Adrenal gland (tissue), 12 donors: ENCODE measurements around the gene FUT6. TPM values are rescaled to one million over a fixed set of nuclear protein-coding genes. Genes with fewer than 3 reads are reported as not detected.

Experiments
- DNase-seq, 7 donors: peaks; one replicate each; pipeline ENCODE4 v3.0.0-alpha.2; 2019 to 2020
- H3K27ac ChIP-seq, 5 donors: fragments of 200-600 bp; sonication (generic) in 4 of 5; 1 replicate in 3 of 5; 2 replicates in 2 of 5; pipeline versions ENCODE4 v1.5.1 to v1.8.0; 2016 to 2020; ENCODE audit warnings: mild to moderate bottlenecking in 1 of 5
- H3K27me3 ChIP-seq: fragments of 200-600 bp; 2 replicates; pipeline ENCODE4 v1.8.0; 2021
- H3K36me3 ChIP-seq, 2 donors: fragments of 200-600 bp; replicated peaks in 1 of 2; 1 replicate in 1 of 2; 2 replicates in 1 of 2; pipeline versions ENCODE4 v1.5.1 to v1.8.0; 2018 to 2022
- H3K4me1 ChIP-seq, 2 donors: fragments of 200-600 bp; replicated peaks in 1 of 2; 1 replicate in 1 of 2; 2 replicates in 1 of 2; pipeline versions ENCODE4 v1.5.1 to v1.8.0; 2018 to 2021
- H3K4me3 ChIP-seq, 4 donors: fragments of 200-600 bp; sonication (generic) in 3 of 4; one replicate each; pipeline ENCODE4 v1.5.1; 2016 to 2018
- H3K9me3 ChIP-seq, 3 donors: fragments of 200-600 bp; sonication (generic) in 1 of 3; replicated peaks in 1 of 3; 1 replicate in 2 of 3; 2 replicates in 1 of 3; pipeline versions ENCODE4 v1.5.1 to v1.8.0; 2016 to 2021
- POLR2A ChIP-seq, 2 donors: fragments of 450-650 bp; IDR thresholded peaks; one replicate each; pipeline ENCODE4 v1.6.1; 2017; ENCODE audit warnings: antibody characterized with exemption in 2 of 2, mild to moderate bottlenecking in 2 of 2, moderate library complexity in 1 of 2
- WGBS, 4 donors: extraction: QIAGEN DNeasy Blood & Tissue Kit in 2 of 4; methylation state at CpG; one replicate each; pipeline versions ENCODE4 v1.1.5 to v1.1.7; 2013 to 2017; 5-methylcytosine and 5-hydroxymethylcytosine counted together
- intact Hi-C, 2 donors: fragments of 100-400 bp; cut with DNase I; formaldehyde crosslinking; loops; one replicate each; pipeline versions ENCODE4 v1.14.1 to v1.15.0; 2022 to 2023
- polyA plus RNA-seq, 3 donors: library from polyadenylated mRNA; stranded (reverse); fragments of 200-250 nt in 2 of 3; fragments of 350-450 nt in 1 of 3; fragmentation: Illumina TruSeq in 1 of 3; extraction: RNeasy Lipid Tissue Mini Kit (QIAGEN cat#74804) in 1 of 3; gene quantifications; one replicate each; pipeline ENCODE4 v1.2.3, GENCODE V29; 2013 to 2014
- total RNA-seq, 9 donors: library from RNA; depleted of rRNA in 4 of 9; stranded (reverse); fragments of >200 nt in 4 of 9; fragments of 120-200 nt in 1 of 9; fragmentation: NEBNext Ultra II Directional in 1 of 9; extraction: Animal tissue kit (Norgen Biotek cat#: 25700) in 1 of 9; gene quantifications; one replicate each; pipeline versions ENCODE4 v1.1.0 to v1.2.4, GENCODE V29; 2013 to 2023
- TF ChIP-seq, protein P1 (sequence below), 6 experiments: fragments of 450-650 bp in 4 of 6; fragments of 200-600 bp in 2 of 6; sonication (generic) in 1 of 6; IDR thresholded peaks; 1 replicate in 5 of 6; 2 replicates in 1 of 6; pipeline versions ENCODE4 v1.5.1 to v1.8.0; 2016 to 2021; ENCODE audit warnings: antibody characterized with exemption in 6 of 6, mild to moderate bottlenecking in 2 of 6, moderate library complexity in 1 of 6
- donor health status: healthy with polysubstance abuse.
- donor health status: Bipolar disorder and iron deficiency.
- donor health status: DM: yes; HTN: yes; CAD: no.
- donor health status: DM: no; HTN: no; CAD: no.
- donor health status: DM: no; HTN: no; CAD: no.
- donor health status: DM: yes; HTN: yes; CAD: no.

FUT6 gene
- total and polyA plus RNA-seq, 12 donors, result 0.03 TPM; not detected in 11

DNA sequence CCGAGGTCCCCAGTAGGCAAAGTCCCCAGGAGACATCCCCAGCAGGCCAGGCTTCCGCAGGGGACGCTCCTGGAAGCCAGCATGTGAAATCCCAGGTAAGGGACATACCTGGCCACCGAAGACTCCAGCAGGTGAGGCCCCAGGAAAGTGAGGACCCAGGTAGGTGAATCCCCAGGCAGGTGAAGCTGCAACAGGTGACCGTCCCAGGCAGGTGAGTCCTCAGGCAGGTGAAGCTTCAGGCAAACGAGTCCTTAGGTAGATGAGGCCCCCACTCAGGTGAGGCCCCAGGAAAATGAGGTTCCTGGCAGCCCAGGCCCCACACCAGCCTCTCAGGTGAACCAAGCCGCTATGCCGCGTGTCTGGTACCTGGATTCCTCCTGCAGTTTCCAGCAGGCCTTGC is 8.3 kb downstream of the FUT6 start:
- Histone ChIP-seq H3K36me3 (no peaks in the 10 kb centered on the region), H3K9me3 (no peaks in the 10 kb centered on the region), H3K27ac (no peak overlapping the region), H3K27me3 (no peaks in the 10 kb centered on the region), H3K4me3 (no peak overlapping the region), H3K4me1 (peaks cover 14 to 18% of the 10 kb centered on the region in 2 donors)
- no peak for DNase-seq
- TF ChIP-seq POLR2A (IDR thresholded peaks at IDR 0.05), result no peak
- TF ChIP-seq, protein P1, sequence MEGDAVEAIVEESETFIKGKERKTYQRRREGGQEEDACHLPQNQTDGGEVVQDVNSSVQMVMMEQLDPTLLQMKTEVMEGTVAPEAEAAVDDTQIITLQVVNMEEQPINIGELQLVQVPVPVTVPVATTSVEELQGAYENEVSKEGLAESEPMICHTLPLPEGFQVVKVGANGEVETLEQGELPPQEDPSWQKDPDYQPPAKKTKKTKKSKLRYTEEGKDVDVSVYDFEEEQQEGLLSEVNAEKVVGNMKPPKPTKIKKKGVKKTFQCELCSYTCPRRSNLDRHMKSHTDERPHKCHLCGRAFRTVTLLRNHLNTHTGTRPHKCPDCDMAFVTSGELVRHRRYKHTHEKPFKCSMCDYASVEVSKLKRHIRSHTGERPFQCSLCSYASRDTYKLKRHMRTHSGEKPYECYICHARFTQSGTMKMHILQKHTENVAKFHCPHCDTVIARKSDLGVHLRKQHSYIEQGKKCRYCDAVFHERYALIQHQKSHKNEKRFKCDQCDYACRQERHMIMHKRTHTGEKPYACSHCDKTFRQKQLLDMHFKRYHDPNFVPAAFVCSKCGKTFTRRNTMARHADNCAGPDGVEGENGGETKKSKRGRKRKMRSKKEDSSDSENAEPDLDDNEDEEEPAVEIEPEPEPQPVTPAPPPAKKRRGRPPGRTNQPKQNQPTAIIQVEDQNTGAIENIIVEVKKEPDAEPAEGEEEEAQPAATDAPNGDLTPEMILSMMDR (IDR thresholded peaks at IDR 0.05), result no peak
- intact Hi-C loops, result no loop called here
- 83 to 96% (median 90%) methylated on average over 2 to 9 of the region's 9 CpGs for WGBS, 4 donors

DNA sequence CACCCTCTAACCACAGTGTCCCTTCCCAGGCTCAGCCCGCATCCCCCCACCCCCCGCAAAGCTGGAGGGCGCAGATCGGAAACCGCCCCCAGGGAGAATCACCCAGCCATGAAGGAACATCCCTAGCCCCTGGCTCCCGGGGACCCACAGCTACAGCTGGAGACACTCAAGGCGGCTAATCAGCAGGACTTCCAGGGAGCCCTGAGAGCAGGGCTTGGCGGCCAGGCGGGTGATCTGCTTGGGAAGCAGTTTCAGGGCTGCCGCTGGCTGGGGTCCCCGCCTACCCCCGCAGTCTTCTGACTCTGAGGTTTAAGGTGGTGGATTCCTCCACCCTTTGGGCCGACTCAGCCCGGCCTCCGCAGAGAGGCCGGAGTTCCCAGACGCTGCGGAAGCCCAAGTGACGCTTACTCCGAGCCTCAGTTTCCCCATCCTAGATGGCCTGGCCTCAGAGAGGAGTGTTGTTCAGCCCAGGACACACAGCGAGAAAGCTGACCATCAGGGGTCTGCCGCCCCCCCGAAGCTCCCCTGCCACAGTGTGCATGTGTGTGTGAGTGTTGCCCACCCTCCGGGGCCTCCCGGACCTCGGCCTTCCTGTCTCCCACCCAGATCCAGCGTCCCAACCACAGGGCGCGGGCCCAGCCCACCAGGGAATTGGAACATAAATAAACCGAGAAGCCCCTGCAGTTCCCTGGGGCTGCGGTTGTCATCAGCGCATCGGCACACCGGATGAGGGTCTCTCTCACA is 9.8 kb downstream of the FUT6 start:
- DNase-seq, result no peak
- H3K27me3 ChIP-seq, result no peaks in the 10 kb centered on the region
- 57 to 82% (median 64%) methylated on average over 14 to 34 of the region's 34 CpGs for WGBS, 4 donors
- peaks cover 14 to 18% of the 10 kb centered on the region in 2 donors for H3K4me1 ChIP-seq
- no peaks in the 10 kb centered on the region for H3K9me3 ChIP-seq
- H3K36me3 ChIP-seq, result no peaks in the 10 kb centered on the region
- TF ChIP-seq, protein P1 (IDR thresholded peaks at IDR 0.05), result no peak
- TF ChIP-seq POLR2A (IDR thresholded peaks at IDR 0.05), result no peak
- H3K27ac ChIP-seq, result no peak overlapping the region
- no peak overlapping the region for H3K4me3 ChIP-seq
- intact Hi-C loops, result no loop called here

DNA sequence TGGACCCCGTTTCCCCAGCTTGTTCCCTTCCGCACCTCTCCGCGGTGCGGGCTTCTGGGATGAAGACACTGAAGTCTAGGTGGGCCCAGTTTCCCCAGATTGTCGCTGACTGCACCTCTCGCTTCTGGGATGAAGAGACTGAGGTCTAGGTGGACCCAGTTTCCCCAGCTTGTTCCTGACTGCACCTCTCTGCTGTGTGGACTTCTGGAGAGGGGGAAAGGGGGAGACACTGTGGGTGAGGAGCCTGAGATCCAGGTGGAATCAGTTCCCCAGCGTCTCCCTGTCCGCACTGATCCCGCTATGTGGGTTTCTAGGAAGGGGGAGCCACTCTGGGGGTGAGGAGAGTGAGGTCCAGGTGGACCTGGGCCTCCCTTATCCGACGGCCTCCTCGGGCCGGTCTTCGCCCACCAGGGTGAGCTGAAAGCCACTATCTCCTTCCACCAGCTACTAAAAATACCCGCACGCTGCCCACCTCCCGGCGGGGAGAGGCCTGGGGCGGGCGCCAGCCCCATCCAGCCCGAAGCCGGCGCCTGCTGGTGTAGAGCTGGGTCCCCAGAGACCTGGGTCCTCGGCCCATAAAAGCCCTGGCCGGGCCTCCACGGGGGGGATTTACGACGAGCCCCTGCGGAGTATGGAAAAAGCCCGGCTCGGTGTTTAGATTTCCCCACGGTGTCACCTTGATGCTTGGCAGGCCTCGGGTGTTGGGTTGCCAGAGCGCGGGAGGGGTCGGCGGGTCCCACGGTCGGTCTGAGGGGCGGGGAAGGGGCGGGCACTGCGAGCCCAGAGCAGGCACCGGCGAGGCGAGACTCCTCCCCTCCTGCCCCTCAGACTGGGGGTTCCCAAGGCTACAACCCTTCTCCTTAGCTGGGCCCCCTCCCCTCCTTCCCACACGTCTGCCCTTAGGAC is 10.6 kb downstream of the FUT6 start:
- H3K36me3 ChIP-seq, result no peaks in the 10 kb centered on the region
- peak overlapping the region; percentile 35 to 90 (median 56) for H3K27ac ChIP-seq
- TF ChIP-seq, protein P1 (IDR thresholded peaks at IDR 0.05), result no peak
- TF ChIP-seq POLR2A (IDR thresholded peaks at IDR 0.05), result no peak
- H3K9me3 ChIP-seq, result no peaks in the 10 kb centered on the region
- 1 to 4% (median 4%) methylated on average over 17 to 47 of the region's 47 CpGs for WGBS, 4 donors
- peak overlapping the region in 3 of 4 donors; percentile 5 to 56 (median 18) for H3K4me3 ChIP-seq
- intact Hi-C loops, result no loop called here
- H3K4me1 ChIP-seq, result peaks cover 14 to 18% of the 10 kb centered on the region in 2 donors
- no peaks in the 10 kb centered on the region for H3K27me3 ChIP-seq
- peak in 5 of 7 donors; percentile 42 to 54 (median 45) for DNase-seq
